KOPT-K1 (cell line): ENCODE data around the gene CTSD.

Experiments
- H3K27ac ChIP-seq: fragments of 200-600 bp; sonication (generic); 2 replicates; pipeline ENCODE4 v1.5.1; 2016; ENCODE audit warnings: antibody characterized with exemption, mild to moderate bottlenecking, low read depth, low read length; ENCODE audit not compliant: poor library complexity, severe bottlenecking
- H3K36me3 ChIP-seq: fragments of 200-600 bp; sonication (generic); 2 replicates; pipeline ENCODE4 v1.5.1; 2017; ENCODE audit warnings: antibody characterized with exemption, mild to moderate bottlenecking, low read length, moderate library complexity; ENCODE audit not compliant: insufficient read depth
- H3K9me3 ChIP-seq: fragments of 200-600 bp; sonication (generic); 2 replicates; pipeline ENCODE4 v1.5.1; 2017; ENCODE audit warnings: antibody characterized with exemption, low read length, mild to moderate bottlenecking; ENCODE audit not compliant: insufficient read depth, poor library complexity, severe bottlenecking

The CTSD gene

DNA sequence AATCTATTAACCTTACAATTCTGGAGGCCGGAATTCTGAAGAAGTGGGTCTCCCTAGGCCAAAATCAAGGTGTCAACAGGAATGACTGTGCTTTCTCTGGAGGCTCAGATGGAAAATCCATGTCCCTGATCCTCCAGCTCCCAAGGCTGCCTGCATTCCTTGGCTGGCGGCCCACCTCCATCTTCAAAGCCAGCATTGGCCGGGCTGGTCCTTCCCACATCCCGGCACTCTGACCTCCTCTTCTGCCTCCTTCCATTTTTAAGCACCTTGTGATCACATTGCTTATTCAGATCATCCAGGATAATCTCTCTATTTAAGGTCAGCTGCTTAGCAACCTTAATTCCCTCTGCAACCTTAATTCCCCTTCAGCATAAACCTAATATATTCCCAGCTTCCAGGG, 22.7 kb upstream of the CTSD start:
- no peak overlapping the region for H3K27ac ChIP-seq

DNA sequence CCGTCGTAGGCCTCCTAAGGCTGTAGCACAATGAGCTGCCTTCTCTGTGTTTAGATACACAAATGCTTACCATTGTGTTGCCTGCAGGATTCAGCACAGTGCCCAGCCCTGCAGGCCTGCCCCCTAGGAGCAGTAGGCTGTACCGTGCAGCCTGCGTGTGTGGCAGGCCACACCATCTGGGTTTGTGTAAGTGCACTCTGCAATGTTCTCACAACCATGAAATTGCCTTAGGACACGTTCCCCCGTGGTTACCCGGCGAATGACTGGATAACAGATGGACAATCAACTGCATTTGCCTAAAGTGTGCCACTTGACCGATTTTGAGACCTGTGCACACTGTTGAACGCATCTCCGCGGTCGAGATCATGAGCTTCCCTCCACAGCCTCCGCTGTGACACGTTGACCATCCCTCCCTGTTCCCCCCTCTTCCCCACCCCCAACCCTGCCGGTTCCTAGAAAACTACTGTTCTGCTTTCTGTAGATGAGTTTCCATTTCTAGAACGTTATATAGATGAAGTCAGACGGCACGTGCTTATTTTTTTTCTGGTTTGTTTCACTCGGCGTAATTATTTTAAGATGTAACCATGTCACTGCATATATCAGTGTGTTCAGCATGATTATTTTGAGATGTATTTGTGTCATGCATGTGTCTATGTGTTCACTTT, 22.2 kb upstream of the CTSD start:
- H3K27ac ChIP-seq: no peak overlapping the region
- H3K9me3 ChIP-seq: no peaks in the 10 kb centered on the region
- H3K36me3 ChIP-seq: no peaks in the 10 kb centered on the region

More for the DNA sequence above, 22.7 kb upstream of the CTSD start:
- no peaks in the 10 kb centered on the region for H3K36me3 ChIP-seq
- no peaks in the 10 kb centered on the region for H3K9me3 ChIP-seq

DNA sequence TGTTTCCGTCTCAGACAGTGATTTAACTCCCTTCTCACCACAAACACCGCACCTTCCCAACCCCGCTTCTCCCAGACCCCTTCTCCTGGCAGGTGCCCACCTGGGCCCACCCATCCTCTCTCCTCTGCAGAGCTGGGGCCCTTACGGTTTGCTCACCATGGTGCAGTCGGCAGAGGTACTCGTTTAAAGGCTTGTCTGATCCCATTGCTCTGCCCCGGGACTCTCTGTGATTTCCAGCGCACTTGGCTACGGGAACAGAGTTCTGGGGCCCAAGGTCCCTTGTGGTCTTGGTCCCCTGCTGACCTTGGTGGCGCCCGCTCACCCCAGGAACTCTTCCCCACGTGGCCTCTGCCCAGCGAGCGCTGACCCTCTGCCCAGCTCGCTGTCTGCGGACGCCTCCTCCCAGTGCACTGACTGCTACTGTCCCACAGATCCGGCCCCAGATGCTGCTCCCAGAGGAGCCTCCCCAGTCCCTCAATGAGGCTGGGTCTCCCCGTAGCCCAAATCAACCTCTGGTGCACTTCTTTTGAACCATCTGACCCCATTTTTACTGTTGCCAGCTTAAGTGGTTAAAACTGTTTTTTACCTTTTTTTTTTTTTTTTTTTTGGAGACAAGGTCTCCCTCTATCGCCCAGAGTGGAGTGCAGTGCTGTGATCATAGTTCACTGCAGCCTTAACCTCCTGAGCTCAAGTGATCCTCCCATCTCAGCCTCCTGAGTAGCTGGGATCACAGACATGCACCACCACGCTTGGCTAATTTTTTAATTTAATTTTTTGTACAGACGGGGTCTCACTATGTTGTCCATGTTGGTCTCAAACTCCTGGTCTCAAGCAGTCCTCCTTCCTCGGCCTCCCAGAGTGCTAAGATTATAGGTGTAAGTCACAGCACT, 21.3 kb upstream of the CTSD start:
- Histone ChIP-seq H3K9me3 (no peaks in the 10 kb centered on the region), H3K36me3 (no peaks in the 10 kb centered on the region), H3K27ac (no peak overlapping the region)

DNA sequence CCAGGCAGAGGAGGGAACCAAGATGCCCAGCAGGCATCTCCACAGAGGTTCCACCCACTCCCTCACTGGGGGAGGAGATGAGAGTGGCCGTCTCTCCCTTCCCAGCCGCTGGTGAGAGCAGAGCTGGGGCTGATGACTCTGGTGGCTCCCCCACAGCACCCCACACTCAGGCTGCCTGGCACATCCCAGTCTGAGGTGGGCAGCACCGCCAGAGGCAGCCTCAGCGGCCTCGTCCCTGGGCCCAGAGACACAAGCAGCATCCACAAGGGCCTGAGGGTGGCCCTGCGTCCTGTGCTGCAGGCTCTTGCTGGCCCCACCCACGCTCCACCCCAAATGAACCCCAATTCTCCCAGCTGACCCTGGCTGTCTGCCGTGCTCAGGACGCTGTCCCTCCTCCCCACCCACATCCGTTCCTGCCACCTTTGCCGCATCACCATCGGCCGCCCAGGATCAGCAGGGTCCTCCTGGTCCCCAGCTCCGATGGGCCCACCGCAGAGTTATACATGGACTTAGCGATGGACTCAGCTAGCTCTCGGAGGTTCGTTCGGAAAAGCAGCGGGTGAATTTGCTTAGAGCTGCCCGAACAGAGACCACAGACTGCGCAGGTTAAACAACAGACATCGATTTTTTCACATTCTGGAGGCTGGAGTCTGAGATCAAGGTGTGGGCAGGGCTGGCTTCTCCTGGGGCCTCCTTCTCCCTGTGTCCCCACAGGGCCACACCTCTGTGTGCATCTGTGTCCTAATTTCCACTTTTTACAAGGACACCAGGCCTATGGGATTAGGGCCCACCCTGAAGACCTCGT, 20.2 kb upstream of the CTSD start:
- no peak overlapping the region for H3K27ac ChIP-seq

DNA sequence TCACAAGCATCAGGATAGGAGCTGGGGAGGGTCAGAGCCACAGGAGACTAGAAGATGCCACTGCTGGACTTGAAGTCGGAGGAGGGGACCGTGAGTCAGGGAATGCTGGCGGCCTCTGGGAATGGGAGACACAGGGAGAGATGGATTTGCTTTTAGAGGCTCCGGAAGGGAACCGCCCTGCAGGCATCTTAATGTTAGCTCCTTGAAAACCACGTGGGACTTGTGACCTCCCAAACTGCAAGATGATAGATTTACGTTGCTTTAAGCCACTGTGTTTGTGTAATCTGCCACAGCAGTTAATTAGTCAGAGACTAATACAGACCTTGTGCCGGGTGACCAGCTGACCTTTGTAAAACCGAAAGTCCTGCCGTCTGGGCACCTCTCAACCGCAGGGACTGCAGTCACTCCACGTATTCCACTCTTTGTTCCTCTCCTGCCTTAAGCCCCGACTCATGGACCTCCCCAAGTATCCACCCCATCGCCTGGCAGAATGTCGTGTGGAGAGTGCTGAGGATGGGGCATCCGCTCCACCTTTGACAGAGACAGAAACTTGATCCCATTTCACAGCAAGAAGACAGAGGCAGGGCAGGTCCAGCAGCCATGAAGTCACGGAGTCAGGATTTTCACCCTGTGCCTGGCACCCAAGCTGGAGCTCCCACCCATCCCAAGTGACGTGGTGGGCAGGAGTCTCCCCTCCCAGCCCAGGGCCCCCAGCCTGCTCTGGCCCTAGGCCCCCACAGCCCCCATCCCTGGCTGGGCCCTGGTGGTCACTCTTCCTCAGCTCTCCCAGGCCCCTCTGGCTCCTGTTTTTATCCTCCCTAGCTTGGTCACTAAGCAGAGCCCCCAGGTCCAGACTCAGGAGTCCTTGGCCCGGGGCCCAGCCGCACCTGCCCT, 19.4 kb upstream of the CTSD start:
- Histone ChIP-seq H3K36me3 (no peaks in the 10 kb centered on the region), H3K27ac (no peak overlapping the region)

More for the DNA sequence above, 20.2 kb upstream of the CTSD start:
- Histone ChIP-seq H3K9me3 (no peaks in the 10 kb centered on the region), H3K36me3 (no peaks in the 10 kb centered on the region)

DNA sequence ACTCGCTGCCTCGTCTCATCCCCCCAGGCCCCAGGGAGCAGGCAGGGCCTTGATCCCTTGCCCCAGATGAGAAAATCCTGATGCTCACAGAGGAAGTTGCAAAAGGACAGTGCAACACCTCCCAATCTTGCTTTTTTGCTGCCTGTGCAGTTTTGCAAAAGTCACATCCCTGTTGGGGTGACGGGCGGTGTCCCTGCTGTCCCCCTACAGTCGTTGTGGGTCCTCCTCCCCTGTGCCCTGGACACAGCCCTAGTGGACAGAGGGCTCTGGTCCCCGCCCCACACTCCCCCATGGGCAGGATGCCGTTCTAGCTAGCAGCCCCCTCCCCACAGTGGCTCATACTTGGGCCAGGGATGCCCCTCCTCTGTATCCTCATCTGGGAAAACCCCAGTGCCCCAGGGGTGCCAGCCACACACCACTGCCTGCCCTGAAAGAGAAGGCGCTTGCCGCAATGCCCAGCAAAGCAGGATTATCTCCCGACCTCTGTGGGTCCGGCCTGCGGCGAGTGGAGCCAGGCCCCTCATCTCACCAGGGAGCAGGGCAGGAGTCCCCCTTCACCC, 18.4 kb upstream of the CTSD start:
- Histone ChIP-seq H3K9me3 (no peaks in the 10 kb centered on the region), H3K36me3 (no peaks in the 10 kb centered on the region), H3K27ac (no peak overlapping the region)

More for the DNA sequence above, 19.4 kb upstream of the CTSD start:
- no peaks in the 10 kb centered on the region for H3K9me3 ChIP-seq

DNA sequence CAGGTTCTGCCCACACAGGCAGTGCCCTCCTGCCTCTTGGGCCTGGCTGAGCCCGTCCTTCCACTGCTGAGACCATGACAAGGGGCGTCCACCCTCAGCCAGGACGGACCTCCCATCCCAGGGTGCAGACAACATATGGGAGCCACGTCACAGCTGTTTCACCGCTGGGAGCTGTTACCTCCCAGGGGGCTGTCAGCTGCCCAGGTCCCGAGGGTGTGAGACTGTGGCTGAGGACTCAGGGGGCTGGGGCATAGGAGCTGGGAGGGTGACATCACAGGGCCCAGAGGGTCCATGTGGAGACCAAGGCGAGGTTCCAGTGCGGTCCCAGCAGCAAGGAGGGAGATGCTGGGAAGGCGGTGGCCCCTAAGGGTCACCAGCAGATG, 17.9 kb upstream of the CTSD start:
- no peaks in the 10 kb centered on the region for H3K9me3 ChIP-seq
- H3K36me3 ChIP-seq: no peaks in the 10 kb centered on the region
- H3K27ac ChIP-seq: no peak overlapping the region

DNA sequence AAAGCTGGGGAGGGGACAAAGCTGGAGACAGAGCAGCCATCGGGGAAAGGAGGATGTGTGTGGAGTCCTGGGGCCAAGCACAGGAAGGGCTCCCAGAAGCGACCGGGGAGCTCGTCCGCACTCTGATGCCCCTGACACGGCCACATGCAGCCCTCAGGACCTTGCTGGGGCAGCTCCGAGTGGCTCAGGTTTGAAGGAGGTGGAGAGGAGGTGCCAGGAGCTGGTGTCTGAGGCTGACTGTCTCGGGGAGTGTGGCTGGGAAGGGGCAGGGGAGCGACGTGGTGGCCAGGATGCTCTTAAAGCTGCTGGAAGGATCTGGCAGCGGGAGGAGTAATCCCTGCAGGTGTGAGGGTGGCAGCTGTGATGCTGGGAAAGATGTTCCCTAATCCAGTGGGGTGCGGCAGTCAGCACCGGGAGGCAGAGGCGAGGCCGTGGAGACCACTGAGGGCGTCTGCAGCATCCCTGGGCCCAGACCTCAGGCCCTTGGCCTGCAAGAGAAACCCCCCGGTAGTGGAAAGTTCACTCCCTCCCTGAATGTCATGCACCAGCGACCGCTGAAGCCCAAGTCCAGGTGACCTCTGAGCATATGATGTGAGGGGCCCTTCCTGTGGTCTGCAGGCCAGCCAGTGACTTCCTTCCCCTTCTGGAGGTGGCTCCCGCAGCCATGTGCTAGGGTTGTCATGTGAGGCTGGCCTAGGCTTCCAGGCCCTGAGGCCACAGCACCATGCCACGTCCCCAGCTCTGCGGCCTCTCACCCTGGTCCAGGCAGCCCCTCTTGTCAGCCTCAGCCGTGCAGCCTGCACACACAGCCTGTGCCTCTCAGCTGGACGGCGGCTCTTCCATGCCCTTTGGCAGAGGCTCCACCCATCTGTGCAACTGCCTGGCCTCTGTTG, 17.2 kb upstream of the CTSD start:
- H3K36me3 ChIP-seq: no peaks in the 10 kb centered on the region
- no peaks in the 10 kb centered on the region for H3K9me3 ChIP-seq
- no peak overlapping the region for H3K27ac ChIP-seq

DNA sequence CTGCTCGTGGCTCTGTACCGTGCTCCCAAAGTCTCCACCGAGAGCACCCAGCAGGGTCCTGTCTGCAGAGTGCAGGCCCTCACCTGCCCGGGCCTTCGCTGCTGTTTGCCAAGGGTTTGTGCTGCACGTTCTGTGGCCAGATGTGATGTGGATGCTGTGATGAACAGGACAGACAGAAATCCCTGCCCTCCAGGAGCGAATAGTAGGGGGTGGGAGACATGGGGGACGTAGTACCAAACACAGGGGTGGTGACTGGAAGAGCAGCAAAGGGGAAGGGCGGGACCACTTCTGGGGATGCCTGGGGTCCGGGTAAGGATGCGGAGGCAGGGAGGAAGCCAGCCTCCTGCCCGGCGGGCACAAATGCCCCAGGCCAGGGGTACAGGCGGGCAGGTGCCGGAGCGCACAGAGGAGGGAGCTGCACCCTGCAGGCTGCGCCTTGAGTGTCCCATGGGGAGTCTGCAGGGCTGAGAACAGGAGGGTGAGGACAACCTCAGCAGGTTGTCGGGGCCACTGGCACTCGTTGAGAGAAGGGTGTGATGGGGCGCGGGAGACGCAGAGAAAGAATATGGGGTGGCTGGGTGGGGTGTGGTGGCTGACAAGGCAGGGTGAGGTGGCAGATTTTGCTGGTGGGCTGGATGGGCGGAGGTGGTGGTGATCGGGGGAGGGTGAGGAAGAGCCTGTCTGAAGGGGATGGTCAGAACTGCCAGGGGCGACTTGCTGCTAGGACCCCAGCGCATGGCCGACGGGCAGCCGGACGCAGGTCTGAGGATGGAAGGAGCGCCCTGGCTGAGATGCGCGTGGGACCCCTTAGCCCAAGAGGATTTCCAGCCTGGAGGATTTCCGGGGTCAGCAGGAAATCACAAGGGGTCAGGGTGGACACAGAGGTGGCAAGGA, 16.3 kb upstream of the CTSD start:
- Histone ChIP-seq H3K9me3 (no peaks in the 10 kb centered on the region), H3K36me3 (no peaks in the 10 kb centered on the region), H3K27ac (no peak overlapping the region)

DNA sequence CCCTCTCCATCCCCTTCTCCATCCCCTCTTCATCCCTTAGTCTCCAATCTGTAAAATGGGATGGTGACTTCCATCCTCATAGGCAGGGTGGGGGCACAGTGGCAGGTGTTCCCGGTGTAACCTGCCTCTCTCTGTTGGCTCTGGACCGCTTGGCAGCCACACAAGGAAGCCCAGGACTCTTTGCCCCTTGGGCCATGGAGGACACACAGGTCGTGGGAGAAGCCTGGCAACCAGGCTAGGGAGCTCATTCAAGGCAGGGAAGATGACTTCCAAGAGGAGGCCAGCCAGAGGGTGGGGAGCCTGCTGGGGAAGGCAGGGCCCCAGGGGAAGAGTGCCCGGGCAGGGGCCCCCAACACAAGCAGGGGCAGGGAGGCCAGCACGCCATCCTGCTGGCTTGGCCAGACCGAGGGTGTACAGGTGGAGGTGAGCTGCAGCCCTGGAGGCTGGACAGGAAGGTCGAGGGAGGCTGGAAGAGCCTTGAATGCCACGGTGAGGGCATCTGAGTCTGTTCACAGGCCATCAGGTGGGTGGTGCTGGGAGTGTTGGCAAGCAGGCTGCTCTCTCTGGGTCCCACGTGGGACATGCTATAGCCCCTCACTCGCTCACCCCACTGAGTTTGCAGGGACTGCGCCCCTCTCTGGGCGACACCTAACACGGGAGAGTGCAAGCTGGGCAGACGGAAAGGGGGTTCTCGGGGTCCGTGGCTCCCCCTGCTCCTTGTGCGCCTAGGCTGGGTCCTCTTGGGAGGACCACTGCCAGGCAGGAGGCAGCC, 15.5 kb upstream of the CTSD start:
- H3K27ac ChIP-seq: no peak overlapping the region
- H3K9me3 ChIP-seq: no peaks in the 10 kb centered on the region
- no peaks in the 10 kb centered on the region for H3K36me3 ChIP-seq

DNA sequence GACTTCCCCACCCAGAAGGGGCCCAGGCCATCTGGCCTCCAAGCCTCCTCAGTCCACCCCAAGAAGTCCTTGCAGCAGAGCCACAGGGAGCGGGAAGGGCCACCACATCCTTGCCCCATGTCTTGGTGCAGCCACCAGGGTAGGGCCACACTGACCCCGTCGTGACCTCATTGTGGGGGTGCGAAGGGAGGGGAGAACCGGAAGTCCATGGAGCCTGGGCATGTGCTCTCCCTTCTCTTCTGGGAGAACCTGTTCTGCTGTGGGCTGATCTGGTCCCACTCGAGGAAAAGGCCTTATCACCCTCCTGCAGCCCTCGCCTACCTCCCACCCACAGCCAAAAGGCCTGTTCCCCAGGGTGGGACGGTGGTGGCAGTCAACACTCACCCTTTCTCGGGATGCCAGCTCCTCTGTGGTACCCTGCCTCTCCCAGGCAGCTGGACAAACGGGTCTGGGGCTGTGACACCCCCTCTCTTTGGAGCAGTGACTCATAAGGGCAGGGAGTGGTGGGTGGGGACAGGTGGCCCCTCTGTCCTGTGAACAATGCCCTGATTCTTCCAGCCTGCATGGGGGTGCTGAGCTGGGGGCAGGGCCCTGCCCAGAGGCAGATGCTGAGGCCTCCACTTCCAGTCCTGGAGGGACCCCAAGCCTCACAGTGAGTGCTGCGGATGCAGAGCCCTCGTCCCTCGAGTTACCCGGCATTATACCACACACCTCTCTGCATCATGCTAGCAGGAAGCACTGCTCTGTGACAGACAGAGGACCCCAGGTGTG, 14.6 kb upstream of the CTSD start:
- no peak overlapping the region for H3K27ac ChIP-seq
- no peaks in the 10 kb centered on the region for H3K36me3 ChIP-seq
- no peaks in the 10 kb centered on the region for H3K9me3 ChIP-seq
